ENCODE results near the gene COMMD6. TPM values are rescaled to one million over a fixed set of nuclear protein-coding genes. Genes with fewer than 3 reads are reported as not detected.
"Not testable (repeated sequence)": the region's sequence is repeated elsewhere in the genome, so short reads cannot be mapped to it uniquely, and the experiment has no call there.

The COMMD6 gene
- 24.5 TPM for total RNA-seq

DNA sequence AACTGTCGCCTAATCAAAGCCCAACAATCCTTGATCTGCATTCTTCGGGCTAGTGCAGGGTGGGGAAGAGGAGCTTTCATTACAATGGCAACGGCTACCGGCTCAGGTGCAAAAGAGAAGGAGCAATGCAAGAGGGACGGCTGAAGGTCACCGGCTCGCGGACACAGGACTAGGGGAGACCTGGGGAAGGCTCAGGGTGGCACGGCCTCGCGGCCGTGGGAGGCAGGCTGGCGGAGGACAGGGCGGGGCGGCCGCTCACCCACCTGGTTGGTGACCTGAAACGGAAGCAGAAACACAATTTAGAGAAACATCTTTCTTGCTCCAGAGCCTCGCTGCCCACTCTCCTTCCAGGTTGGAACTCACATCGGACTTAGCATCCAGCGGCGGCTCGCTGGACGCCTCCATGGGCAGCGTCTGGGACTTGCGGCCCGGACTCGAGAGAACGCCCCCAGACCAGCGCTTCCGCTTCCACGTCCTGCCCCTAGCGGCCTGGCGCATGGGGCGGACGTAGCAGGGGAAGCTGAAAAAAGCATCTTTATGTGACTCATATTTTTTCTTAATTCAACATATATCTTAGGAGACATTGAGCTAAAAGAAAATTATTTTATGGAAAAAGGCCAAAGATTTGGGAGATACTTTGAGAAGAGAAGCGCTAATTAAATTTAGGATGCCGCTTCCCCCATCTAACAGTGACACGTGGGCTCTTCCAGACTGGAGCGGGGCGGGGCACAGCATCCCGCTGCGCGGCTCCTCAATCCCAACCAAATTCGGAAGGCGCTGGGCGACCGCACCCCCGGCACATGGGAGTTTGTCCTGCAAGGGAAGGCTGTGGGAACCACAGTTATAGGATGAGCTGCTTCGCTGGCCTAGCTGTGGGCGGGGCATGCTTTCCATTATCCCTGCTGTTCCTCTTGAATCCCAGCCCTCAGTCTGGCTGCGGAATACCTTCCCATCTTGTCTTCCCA is at the start of gene COMMD6:
Gene COMMD6 (minus strand): TSS at position 441 of the 965 bp plus-strand sequence. CDS start 36 bp downstream, at position 405.
- DNase-seq (ENCODE audit: low read depth in 2 of 3, low spot score in 2 of 3), result peak; percentile 49 to 75 (median 70)

DNA sequence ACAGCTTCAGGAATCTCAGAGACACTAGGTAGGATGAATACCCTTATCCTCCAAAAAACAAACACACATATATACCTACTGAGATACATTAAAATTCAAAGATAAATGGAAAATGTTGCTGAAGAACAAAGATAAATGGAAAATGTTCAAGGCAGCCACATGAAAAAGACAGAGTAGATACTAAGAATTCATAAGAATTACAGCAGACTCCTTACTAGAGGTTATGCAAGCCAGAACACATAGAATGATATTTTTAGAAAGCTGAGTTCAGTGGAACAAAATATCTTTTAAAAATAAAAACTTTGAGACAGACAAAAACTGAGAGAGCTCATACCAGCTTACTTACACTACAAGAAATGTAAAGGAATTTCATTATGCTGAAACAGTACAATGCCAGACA is 47.5 kb upstream of the COMMD6 start:
- no peak for DNase-seq (ENCODE audit: low read depth in 2 of 3, low spot score in 2 of 3)

- no peak for DNase-seq (ENCODE audit: low read depth in 2 of 3, low spot score in 2 of 3)
Measured at GRCh38 chr13:75583091-75583490, 45.5 kb upstream of the COMMD6 start.

GRCh38 chr13:75581874-75582640 is 44.4 kb upstream of the COMMD6 start:
- no peak for DNase-seq (ENCODE audit: low read depth in 2 of 3, low spot score in 2 of 3)

- DNase-seq (ENCODE audit: low read depth in 2 of 3, low spot score in 2 of 3), result no peak
Measured at GRCh38 chr13:75579529-75579928, 41.9 kb upstream of the COMMD6 start.

- DNase-seq (ENCODE audit: low read depth in 2 of 3, low spot score in 2 of 3), result no peak
Measured at GRCh38 chr13:75569576-75569975, 31.9 kb upstream of the COMMD6 start.

DNA sequence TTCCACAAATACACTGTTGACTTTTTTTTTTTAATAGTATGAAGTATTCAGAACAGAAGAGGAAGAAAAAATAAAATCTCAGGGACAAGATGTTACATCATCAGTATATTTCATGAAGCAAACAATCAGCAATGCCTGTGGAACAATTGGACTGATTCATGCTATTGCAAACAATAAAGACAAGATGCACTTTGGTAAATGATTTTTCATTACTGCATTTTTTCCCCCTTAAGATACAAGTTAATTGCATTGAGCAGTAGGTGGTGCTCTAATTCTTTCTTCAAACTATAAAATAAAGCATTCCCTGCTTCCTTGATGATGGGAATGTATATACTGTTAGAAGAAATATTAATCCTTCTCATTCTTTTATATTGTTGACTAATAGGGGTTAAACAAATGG is 29.0 kb upstream of the COMMD6 start:
- no peak for DNase-seq (ENCODE audit: low read depth in 2 of 3, low spot score in 2 of 3)

DNA sequence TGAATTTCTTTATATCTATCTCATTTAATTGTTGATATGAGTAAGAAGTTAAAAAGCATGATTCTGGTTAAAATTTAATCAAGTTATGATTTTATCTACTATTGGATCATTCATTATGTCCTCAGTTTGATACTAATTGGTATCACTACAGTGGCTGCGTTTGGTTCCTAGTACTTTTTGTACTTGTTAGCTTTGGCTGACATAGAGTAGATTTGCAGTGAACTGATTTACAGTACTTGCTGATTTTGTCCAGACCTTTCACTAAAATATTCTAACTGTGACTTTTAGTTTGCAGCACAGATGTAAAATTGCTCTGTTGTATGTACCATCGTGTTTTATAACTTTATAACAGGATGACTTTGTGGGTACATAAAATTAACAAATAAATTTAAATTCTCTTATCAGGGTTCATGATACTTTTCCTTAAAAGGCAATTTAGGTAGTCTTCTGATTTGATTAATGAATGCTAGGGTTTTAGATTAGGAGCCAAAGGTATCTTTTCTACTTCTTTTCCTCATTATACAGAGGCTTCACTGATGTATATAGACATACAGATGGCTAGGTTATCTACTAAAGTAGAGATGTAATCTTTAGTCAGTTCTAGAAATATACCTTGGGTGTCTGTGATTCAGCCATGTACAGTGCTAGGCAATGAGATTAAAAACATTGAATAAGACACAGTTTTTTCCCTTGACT is 20.7 kb upstream of the COMMD6 start:
- DNase-seq (ENCODE audit: low read depth in 2 of 3, low spot score in 2 of 3), result no peak

GRCh38 chr13:75556961-75557360 is 19.3 kb upstream of the COMMD6 start:
- DNase-seq (ENCODE audit: low read depth in 2 of 3, low spot score in 2 of 3), result no peak

- no peak for DNase-seq (ENCODE audit: low read depth in 2 of 3, low spot score in 2 of 3)
Measured at GRCh38 chr13:75555836-75556235, 18.2 kb upstream of the COMMD6 start.

GRCh38 chr13:75554981-75555380 is 17.3 kb upstream of the COMMD6 start:
- no peak for DNase-seq (ENCODE audit: low read depth in 2 of 3, low spot score in 2 of 3)

- no peak for DNase-seq (ENCODE audit: low read depth in 2 of 3, low spot score in 2 of 3)
Measured at GRCh38 chr13:75554464-75554863, 16.8 kb upstream of the COMMD6 start.

- DNase-seq (ENCODE audit: low read depth in 2 of 3, low spot score in 2 of 3), result peak in 2 of 3 donors; percentile 31 to 63
Measured at GRCh38 chr13:75550159-75550567, 12.5 kb upstream of the COMMD6 start.

DNA sequence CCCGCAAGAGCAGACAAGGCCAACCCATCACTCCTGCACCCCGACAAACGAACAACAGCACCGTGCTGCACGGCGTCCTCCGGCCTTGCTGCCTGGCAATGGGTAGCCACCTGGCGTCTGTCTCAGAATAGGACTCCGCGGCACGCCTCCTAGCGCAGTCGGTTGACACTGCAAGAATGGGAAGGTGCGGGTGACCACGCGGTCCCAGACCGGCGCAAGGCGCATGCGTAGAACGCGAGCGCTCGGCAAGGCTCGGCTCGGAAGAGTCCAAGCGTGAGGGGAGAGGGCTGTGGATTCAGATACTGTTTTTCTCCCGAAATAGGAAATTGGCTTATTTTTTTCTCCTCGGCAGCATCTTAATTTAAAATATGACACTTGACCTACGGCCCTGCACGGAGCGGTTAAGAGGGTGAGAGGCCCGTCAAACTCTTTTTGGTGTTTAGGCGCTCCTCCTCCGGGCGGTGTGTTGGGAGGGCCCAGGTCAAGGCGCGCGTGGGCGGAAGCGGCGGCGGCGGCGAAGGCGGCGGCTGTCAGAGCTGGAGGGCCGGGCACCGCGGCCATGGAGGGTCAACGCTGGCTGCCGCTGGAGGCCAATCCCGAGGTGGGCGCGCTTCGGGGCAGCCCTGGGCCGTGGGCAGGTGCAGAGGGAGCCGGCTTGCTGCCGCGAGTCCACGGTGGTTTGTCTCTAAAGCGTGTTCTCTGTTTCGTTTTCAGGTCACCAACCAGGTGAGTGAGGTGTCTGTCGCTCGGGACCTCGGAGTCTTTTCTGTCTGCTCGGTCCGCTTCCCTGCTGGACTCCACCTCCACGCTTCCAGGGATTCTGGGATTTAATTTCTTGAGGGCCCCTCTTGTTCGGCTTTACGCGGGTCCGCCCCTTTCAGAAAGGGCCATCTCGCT is 11.9 kb upstream of the COMMD6 start, which contains the start of gene UCHL3:
Gene UCHL3 (plus strand): TSS at position 530 of the 897 bp plus-strand sequence. CDS start 30 bp downstream, at position 560.
- peak; percentile 96 to 98 (median 97) for DNase-seq (ENCODE audit: low read depth in 2 of 3, low spot score in 2 of 3)

GRCh38 chr13:75547917-75548316 is 10.3 kb upstream of the COMMD6 start:
- no peak for DNase-seq (ENCODE audit: low read depth in 2 of 3, low spot score in 2 of 3)

DNA sequence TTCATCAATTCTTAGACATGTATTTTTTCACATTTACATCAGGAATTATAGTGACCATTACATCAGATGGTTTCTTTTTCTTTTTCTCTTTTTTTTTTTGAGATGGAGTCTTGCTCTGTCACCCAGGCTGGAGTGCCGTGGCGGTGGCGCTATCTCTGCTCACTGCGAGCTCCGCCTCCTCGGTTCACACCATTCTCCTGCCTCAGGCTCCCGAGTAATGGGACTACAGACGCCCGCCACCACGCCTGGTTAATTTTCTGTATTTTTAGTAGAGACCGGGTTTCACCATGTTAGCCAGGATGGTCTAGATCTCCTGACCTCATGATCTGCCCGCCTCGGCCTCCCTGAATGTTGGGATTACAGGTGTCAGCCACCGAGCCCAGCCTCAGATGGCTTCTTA is 7.7 kb upstream of the COMMD6 start:
- DNase-seq (ENCODE audit: low read depth in 2 of 3, low spot score in 2 of 3), result not testable (repeated sequence)

DNA sequence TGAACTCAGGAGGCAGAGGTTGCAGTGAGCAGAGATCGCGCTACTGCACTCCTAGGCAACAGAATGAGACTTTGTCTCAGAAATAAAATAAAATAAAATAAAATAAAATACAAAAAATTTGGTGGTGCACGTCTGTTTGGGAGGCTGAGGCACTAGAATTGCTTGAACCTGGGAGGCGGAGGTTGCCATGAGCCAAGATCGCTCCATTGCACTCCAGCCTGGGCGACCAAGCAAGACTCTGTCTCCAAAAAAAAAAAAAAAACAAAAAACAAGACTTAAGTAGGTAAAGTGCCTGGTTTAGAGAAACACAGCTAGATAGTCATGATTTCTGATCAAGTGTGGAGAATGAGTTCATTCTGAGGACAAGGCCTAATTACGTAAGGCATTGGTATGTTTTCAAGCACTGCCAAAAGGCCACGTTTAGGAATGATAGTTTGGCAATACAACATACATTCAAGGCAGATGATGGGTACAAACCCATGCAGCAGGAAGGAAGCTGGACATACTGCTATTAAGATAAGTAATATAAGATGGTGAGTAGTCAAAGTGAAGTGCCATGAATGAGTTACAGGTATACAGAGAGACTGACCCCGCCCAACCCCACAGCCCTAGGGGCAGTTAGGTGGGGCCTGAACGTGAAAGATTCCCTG is 7.2 kb upstream of the COMMD6 start:
- DNase-seq (ENCODE audit: low read depth in 2 of 3, low spot score in 2 of 3), result no peak

DNA sequence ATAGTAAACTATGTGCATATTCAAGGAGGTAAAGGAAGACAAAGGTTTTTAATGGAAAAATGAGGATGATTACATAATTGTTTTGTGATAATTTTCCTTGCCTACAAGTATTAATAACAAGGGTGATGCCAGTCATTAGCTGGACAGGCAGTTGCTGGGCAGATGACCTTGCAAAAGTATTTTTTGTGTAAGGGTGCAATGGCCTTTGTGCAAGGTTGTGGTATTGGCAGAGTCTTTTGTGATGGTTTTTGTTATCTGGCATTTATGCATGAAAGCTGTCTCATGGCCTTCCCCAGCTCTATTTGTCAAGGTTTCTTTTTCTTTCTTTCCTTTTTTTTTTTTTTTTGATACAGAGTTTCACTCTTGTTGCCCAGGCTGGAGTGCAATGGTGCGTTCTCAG is 4.3 kb upstream of the COMMD6 start:
- no peak for DNase-seq (ENCODE audit: low read depth in 2 of 3, low spot score in 2 of 3)

- DNase-seq (ENCODE audit: low read depth in 2 of 3, low spot score in 2 of 3), result peak in 2 of 3 donors; percentile 22 to 64
Measured at GRCh38 chr13:75541287-75541686, 3.6 kb upstream of the COMMD6 start.

All from hematopoietic multipotent progenitor cell (in vitro differentiated cells).